OCI-LY3 (cell line): Measurements from ENCODE around the gene PIEZO1.
A peak's percentile ranks its signal among the peaks of the same experiment; 100 is the strongest.

ENCODE experiments used
- H2AFZ ChIP-seq: fragments of 200-600, 300-600 bp; shearing (Covaris generic); 2 replicates; pipeline ENCODE4 v1.6.0; 2014; ENCODE audit warnings: antibody characterized with exemption, low read depth, low read length
- H3K27ac ChIP-seq: fragments of 200-600, 300-600 bp; sonication (generic); 2 replicates; pipeline ENCODE4 v1.5.1; 2014; ENCODE audit warnings: mild to moderate bottlenecking, low read length, moderate library complexity, mixed read lengths
- H3K27me3 ChIP-seq: fragments of 200-600, 300-600 bp; sonication (generic); 2 replicates; pipeline ENCODE4 v1.6.1; 2014; ENCODE audit warnings: low read depth, low read length, mixed read lengths
- H3K36me3 ChIP-seq: fragments of 200-600, 300-600 bp; sonication (generic); replicated peaks from 2 replicates; pipeline ENCODE3; 2014; ENCODE audit warnings: low read depth, low read length, mixed read lengths
- H3K4me1 ChIP-seq: fragments of 300-600, 200-600 bp; sonication (generic); 2 replicates; pipeline ENCODE4 v1.6.1; 2014; ENCODE audit warnings: low read length, mixed read lengths
- H3K4me2 ChIP-seq: fragments of 200-600, 300-600 bp; sonication (generic); 2 replicates; pipeline ENCODE4 v1.6.1; 2014; ENCODE audit warnings: low read length, mixed read lengths
- H3K4me3 ChIP-seq: fragments of 300-600, 200-600 bp; sonication (generic); 2 replicates; pipeline ENCODE4 v1.5.1; 2014; ENCODE audit warnings: antibody characterized with exemption, mild to moderate bottlenecking, low read length, moderate library complexity
- H3K79me2 ChIP-seq: fragments of 300-600, 200-600 bp; shearing (Covaris generic); 2 replicates; pipeline ENCODE4 v1.6.1; 2014; ENCODE audit warnings: mild to moderate bottlenecking, low read length, mixed read lengths
- H3K9ac ChIP-seq: fragments of 300-600, 200-600 bp; shearing (Covaris generic); 2 replicates; pipeline ENCODE4 v1.6.0; 2014; ENCODE audit warnings: mild to moderate bottlenecking, low read length, moderate library complexity
- H3K9me3 ChIP-seq: fragments of 200-600, 300-600 bp; shearing (Covaris generic); 2 replicates; pipeline ENCODE4 v1.6.1; 2014; ENCODE audit warnings: low read length, mixed read lengths; ENCODE audit not compliant: insufficient read depth
- H4K20me1 ChIP-seq: fragments of 200-600, 300-600 bp; sonication (generic); 2 replicates; pipeline ENCODE4 v1.6.1; 2016; ENCODE audit warnings: low read length, mixed read lengths; ENCODE audit not compliant: insufficient read depth
- CTCF ChIP-seq: fragments of 200-600, 300-600 bp; sonication (generic); IDR thresholded peaks from 2 replicates; pipeline ENCODE4 v1.5.1; 2014; ENCODE audit warnings: antibody characterized with exemption, low read length, low read depth
- EZH2phosphoT487 ChIP-seq: fragments of 200-600 bp; shearing (Covaris generic); IDR thresholded peaks from 2 replicates; pipeline ENCODE4 v1.6.1; 2018; ENCODE audit warnings: antibody characterized with exemption, mixed run types, low read depth

The PIEZO1 gene

DNA sequence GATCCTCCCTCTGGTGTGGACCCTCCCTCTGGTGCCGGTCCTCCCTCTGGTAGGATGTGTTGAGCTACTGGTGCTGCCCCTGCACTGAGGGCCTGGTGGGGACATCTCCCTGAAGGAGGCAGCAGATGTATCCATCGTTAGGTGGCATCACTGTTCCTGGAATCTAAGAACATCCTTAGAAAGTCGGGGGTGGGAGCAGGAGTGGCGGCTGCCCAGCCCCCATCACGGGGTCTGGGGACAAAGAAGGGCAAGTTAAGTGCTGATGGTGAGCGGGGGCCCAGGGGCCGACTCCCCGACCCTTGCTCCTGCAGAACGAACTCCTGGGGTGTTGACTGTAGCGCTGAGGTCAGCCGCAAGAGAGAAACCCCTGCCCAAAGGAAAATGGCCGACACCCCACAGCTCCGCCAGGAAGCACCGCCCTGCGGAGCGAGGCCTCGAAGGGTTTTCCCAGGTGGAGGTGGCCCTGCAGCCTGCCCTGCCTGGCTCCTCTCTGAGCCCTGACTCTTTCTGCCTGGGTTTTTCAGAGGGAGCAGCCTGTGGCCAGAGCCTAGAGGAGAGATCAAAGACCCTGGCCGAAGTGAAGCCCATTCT, 73.2 kb downstream of the PIEZO1 start:
- Histone ChIP-seq H3K27ac (no peak overlapping the region), H4K20me1 (no peaks in the 10 kb centered on the region), H3K27me3 (no peaks in the 10 kb centered on the region), H3K9me3 (no peaks in the 10 kb centered on the region), H2AFZ (no peak overlapping the region), H3K9ac (no peak overlapping the region), H3K36me3 (peaks cover 6% of the 10 kb centered on the region), H3K4me2 (no peak overlapping the region), H3K79me2 (peaks cover 41% of the 10 kb centered on the region), H3K4me1 (peaks cover 6% of the 10 kb centered on the region), H3K4me3 (no peak overlapping the region)
- TF ChIP-seq EZH2phosphoT487 (no peak), CTCF (no peak)

GRCh38 chr16:88710556-88710955, 74.5 kb downstream of the PIEZO1 start:
- Histone ChIP-seq H4K20me1 (no peaks in the 10 kb centered on the region), H2AFZ (no peak overlapping the region), H3K36me3 (peaks cover 1% of the 10 kb centered on the region), H3K79me2 (peaks cover 49% of the 10 kb centered on the region), H3K4me2 (no peak overlapping the region), H3K27ac (no peak overlapping the region), H3K9ac (no peak overlapping the region), H3K9me3 (no peaks in the 10 kb centered on the region), H3K27me3 (no peaks in the 10 kb centered on the region), H3K4me1 (peaks cover 6% of the 10 kb centered on the region), H3K4me3 (no peak overlapping the region)
- TF ChIP-seq EZH2phosphoT487 = no peak
- TF ChIP-seq CTCF = no peak

DNA sequence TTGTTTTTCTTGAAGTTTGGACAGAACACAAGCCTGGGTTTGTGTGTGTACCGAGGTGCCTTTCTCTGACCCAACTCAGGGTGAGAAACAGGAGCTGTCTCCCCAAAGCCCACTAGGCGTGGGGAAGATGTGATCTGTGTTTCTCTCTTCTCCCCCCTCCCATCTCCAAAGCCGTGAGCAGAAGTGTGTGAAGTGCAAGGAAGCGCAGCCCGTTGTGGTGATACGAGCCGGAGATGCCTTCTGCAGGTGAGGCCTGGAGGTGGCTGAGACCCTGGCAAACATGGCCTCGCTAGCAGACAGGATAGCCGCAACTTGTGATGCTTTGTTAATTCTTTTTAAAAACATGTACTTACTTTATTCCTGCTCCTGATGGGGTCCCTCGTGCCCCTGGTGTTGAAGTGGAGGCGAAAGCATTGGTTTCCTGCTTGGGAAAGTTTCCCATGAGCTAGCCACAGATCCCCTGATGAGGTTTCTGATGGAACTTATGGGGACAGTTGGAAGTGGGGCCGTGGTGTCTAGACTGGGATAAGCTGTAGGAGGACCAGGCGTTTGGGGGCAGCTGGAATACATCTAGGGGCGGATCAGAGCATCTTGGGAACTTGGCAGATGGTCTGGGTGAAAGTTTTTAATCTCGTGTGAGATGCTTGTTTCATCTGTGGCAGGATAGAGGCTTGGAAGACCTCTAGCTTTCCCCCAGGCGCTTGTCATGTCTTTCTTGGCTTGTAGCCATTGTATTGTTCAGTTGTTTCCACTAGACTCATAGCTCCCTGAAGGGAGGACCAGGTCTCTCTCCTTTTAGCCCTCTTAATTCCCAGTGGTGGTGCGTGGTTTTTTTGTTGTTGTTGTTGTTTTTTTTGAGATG, 77.8 kb downstream of the PIEZO1 start:
- TF ChIP-seq CTCF = no peak
- no peak for TF ChIP-seq EZH2phosphoT487
- Histone ChIP-seq H3K9ac (peak overlapping the region; percentile 75), H2AFZ (no peak overlapping the region), H3K4me2 (peak overlapping the region; percentile 84), H3K4me3 (peak overlapping the region; percentile 93), H3K27ac (no peak overlapping the region), H4K20me1 (no peaks in the 10 kb centered on the region), H3K9me3 (no peaks in the 10 kb centered on the region), H3K36me3 (peaks cover under 1% of the 10 kb centered on the region), H3K79me2 (peaks cover 74% of the 10 kb centered on the region), H3K27me3 (no peaks in the 10 kb centered on the region), H3K4me1 (peaks cover 13% of the 10 kb centered on the region)

GRCh38 chr16:88706229-88706964, 78.6 kb downstream of the PIEZO1 start, which contains the start of the genes CTU2 and RNF166:
Gene CTU2, plus strand, starts transcription at chr16:88706503. Its CDS starts 28 bp downstream, at chr16:88706531.
Gene RNF166, minus strand, starts transcription at chr16:88706408. Its CDS starts 83 bp downstream, at chr16:88706325.
- Histone ChIP-seq H4K20me1 (no peaks in the 10 kb centered on the region), H3K27ac (no peak within 1 kb of the TSS; the same call in 1 of the 2 replicates), H3K9me3 (no peaks in the 10 kb centered on the region), H3K4me2 (peak within 1 kb of the TSS; percentile 100), H2AFZ (no peak within 1 kb of the TSS; the same call in 1 of the 2 replicates), H3K79me2 (peaks cover 79% of the 10 kb centered on the region), H3K9ac (peak within 1 kb of the TSS; percentile 86), H3K4me1 (peaks cover 18% of the 10 kb centered on the region), H3K36me3 (peaks cover 3% of the 10 kb centered on the region), H3K4me3 (peak within 1 kb of the TSS; percentile 93), H3K27me3 (no peaks in the 10 kb centered on the region)
- TF ChIP-seq EZH2phosphoT487 (no peak), CTCF (no peak)
